Measurements from ENCODE around the gene ZNF804A. TPM values are rescaled to one million over a fixed set of nuclear protein-coding genes. Genes with fewer than 3 reads are reported as not detected.
"Not testable (repeated sequence)": the region's sequence is repeated elsewhere in the genome, so short reads cannot be mapped to it uniquely, and the experiment has no call there.

Gene ZNF804A
- total and polyA plus RNA-seq, 8 donors, result 0.05 to 0.25 (median 0.11) TPM; not detected in 4

- TF ChIP-seq, protein P1, sequence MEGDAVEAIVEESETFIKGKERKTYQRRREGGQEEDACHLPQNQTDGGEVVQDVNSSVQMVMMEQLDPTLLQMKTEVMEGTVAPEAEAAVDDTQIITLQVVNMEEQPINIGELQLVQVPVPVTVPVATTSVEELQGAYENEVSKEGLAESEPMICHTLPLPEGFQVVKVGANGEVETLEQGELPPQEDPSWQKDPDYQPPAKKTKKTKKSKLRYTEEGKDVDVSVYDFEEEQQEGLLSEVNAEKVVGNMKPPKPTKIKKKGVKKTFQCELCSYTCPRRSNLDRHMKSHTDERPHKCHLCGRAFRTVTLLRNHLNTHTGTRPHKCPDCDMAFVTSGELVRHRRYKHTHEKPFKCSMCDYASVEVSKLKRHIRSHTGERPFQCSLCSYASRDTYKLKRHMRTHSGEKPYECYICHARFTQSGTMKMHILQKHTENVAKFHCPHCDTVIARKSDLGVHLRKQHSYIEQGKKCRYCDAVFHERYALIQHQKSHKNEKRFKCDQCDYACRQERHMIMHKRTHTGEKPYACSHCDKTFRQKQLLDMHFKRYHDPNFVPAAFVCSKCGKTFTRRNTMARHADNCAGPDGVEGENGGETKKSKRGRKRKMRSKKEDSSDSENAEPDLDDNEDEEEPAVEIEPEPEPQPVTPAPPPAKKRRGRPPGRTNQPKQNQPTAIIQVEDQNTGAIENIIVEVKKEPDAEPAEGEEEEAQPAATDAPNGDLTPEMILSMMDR (IDR thresholded peaks at IDR 0.05), result no peak
- no peak overlapping the region for H3K4me3 ChIP-seq
- DNase-seq (no peak), FAIRE-seq (no peak), ATAC-seq (no peak)
- H3K27ac ChIP-seq, result no peak overlapping the region
- H3K36me3 ChIP-seq, result no peaks in the 10 kb centered on the region
- H3K27me3 ChIP-seq, result no peaks in the 10 kb centered on the region
- no peaks in the 10 kb centered on the region for H3K9me3 ChIP-seq
- intact Hi-C loops (cut with DNase I), result no loop called here
- H3K4me1 ChIP-seq, result no peaks in the 10 kb centered on the region
These were observed 136.0 kb downstream of the ZNF804A start for GRCh38 chr2:184734338-184734737.

DNA sequence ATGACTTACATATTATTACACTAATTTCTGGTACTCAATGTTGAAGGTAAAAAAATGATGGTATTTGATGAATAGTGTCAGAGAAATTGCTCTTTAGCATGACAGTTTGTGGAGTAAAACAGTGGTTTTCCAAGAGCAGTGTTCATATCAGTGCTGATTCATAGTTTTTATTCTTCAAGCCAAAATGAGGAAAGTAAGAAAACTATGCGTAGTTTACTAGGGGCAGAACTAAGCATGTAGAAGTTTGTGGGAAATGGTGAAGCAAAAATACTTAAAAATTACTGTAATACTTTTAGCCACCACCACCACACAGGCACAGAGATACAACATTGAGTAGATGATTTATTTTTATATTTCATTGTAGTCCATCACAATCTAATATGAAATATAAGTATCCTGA is 137.3 kb downstream of the ZNF804A start:
- Histone ChIP-seq H3K9me3 (no peaks in the 10 kb centered on the region), H3K4me3 (no peak overlapping the region), H3K27me3 (no peaks in the 10 kb centered on the region), H3K4me1 (no peaks in the 10 kb centered on the region), H3K36me3 (no peaks in the 10 kb centered on the region), H3K27ac (no peak overlapping the region)
- no peak for ATAC-seq
- TF ChIP-seq, protein P1 (IDR thresholded peaks at IDR 0.05), result no peak
- intact Hi-C loops (cut with DNase I), result no loop called here
- no peak for FAIRE-seq
- WGBS, 2 donors, result 81 to 88% methylated on average over 1 of the region's 1 CpG
- DNase-seq, result no peak

GRCh38 chr2:184743096-184743495 is 144.8 kb downstream of the ZNF804A start:
- 80 to 86% methylated on average over 1 of the region's 1 CpG for WGBS, 2 donors
- H3K27me3 ChIP-seq, result no peaks in the 10 kb centered on the region
- no peak overlapping the region for H3K27ac ChIP-seq
- FAIRE-seq (no peak), DNase-seq (no peak), ATAC-seq (no peak)
- H3K4me3 ChIP-seq, result no peak overlapping the region
- TF ChIP-seq, protein P1 (IDR thresholded peaks at IDR 0.05), result no peak
- H3K4me1 ChIP-seq, result no peaks in the 10 kb centered on the region
- intact Hi-C loops (cut with DNase I), result no loop called here
- H3K9me3 ChIP-seq, result no peaks in the 10 kb centered on the region
- H3K36me3 ChIP-seq, result no peaks in the 10 kb centered on the region

DNA sequence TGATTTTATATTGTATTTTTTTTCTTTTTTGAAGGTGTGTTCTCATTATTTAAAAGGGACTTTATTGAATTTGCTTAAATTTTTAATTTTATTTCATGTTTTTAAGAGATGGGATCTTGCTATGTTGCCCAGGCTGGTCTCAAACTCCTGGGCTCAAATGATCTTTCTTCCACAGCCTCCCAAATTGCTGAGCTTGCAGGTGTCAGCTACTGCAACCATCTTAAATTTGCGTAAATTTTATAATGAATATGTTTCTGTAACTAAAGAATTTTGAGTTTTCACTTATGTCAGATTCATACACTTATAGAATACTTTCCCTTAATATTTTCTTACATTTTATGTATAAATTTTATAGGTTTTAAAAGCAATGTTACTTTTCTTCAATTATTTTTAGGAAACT is 157.8 kb downstream of the ZNF804A start:
- Histone ChIP-seq H3K36me3 (no peaks in the 10 kb centered on the region), H3K27me3 (no peaks in the 10 kb centered on the region), H3K27ac (no peak overlapping the region), H3K9me3 (no peaks in the 10 kb centered on the region), H3K4me3 (no peak overlapping the region), H3K4me1 (no peaks in the 10 kb centered on the region)
- TF ChIP-seq, protein P1 (IDR thresholded peaks at IDR 0.05), result no peak
- WGBS, 2 donors, result 80 to 91% methylated on average over 1 of the region's 1 CpG
- DNase-seq (no peak), ATAC-seq (no peak), FAIRE-seq (no peak)
- intact Hi-C loops (cut with DNase I), result no loop called here

GRCh38 chr2:184756885-184757284 is 158.6 kb downstream of the ZNF804A start:
- H3K36me3 ChIP-seq, result no peaks in the 10 kb centered on the region
- H3K4me1 ChIP-seq, result no peaks in the 10 kb centered on the region
- no peak overlapping the region for H3K4me3 ChIP-seq
- DNase-seq, result no peak
- FAIRE-seq, result no peak
- intact Hi-C loops (cut with DNase I), result no loop called here
- whole genome bisulfite sequencing, 2 donors, result 8 to 9% methylated on average over 2 of the region's 2 CpGs
- no peaks in the 10 kb centered on the region for H3K27me3 ChIP-seq
- ATAC-seq, result no peak
- no peaks in the 10 kb centered on the region for H3K9me3 ChIP-seq
- no peak overlapping the region for H3K27ac ChIP-seq
- TF ChIP-seq, protein P1 (IDR thresholded peaks at IDR 0.05), result no peak

- DNase-seq; H3K9me3 ChIP-seq; intact Hi-C loops (cut with DNase I); FAIRE-seq; H3K4me1 ChIP-seq; ATAC-seq; H3K27me3 ChIP-seq; H3K27ac ChIP-seq; H3K36me3 ChIP-seq; H3K4me3 ChIP-seq: not testable (repeated sequence)
- 89 to 91% methylated on average over 5 to 6 of the region's 6 CpGs for WGBS, 2 donors
These were observed 161.4 kb downstream of the ZNF804A start for GRCh38 chr2:184759557-184760255.
